Stimulated activated effector memory CD8-positive, alpha-beta T cell treated with anti-CD3 and anti-CD28 coated beads, Interleukin-12 subunit alpha, Interleukin-12 subunit beta, amount 100 ng/mL, for 72 hours (primary cell): ENCODE measurements around the gene KIAA1191.
A peak's percentile ranks its signal among the peaks of the same experiment; 100 is the strongest.

Experiments used
- ATAC-seq: fragments of 150-1000 bp; cut with Tn5 transposase; 2 replicates; pipeline ENCODE4 v1.10.0; 2021
- DNase-seq, 2 donors: peaks; one replicate each; pipeline ENCODE4 v3.0.0; 2021 to 2022; ENCODE audit warnings: low spot score in 2 of 2
- H3K27ac Mint-ChIP-seq: one replicate; pipeline ENCODE4 v1.8.0; 2022; ENCODE audit warnings: mild to moderate bottlenecking, mixed read lengths
- H3K36me3 Mint-ChIP-seq: one replicate; pipeline ENCODE4 v1.8.0; 2022; ENCODE audit warnings: mild to moderate bottlenecking, mixed read lengths
- H3K4me1 Mint-ChIP-seq: one replicate; pipeline ENCODE4 v1.8.0; 2022; ENCODE audit warnings: mixed read lengths
- H3K4me3 Mint-ChIP-seq: one replicate; pipeline ENCODE4 v1.8.0; 2022; ENCODE audit warnings: mild to moderate bottlenecking, mixed read lengths
- H3K9me3 Mint-ChIP-seq: one replicate; pipeline ENCODE4 v1.8.0; 2022; ENCODE audit warnings: mixed read lengths

The KIAA1191 gene

GRCh38 chr5:176394881-176395675 lies 33.5 kb upstream of the KIAA1191 start:
- peaks cover 36% of the 10 kb centered on the region for H3K36me3 Mint-ChIP-seq
- H3K4me1 Mint-ChIP-seq: no peaks in the 10 kb centered on the region
- no peak for ATAC-seq
- no peak overlapping the region for H3K27ac Mint-ChIP-seq
- no peak overlapping the region for H3K4me3 Mint-ChIP-seq
- no peak for DNase-seq
- no peaks in the 10 kb centered on the region for H3K9me3 Mint-ChIP-seq

GRCh38 chr5:176394096-176394495 lies 32.5 kb upstream of the KIAA1191 start:
- H3K36me3 Mint-ChIP-seq: peaks cover 41% of the 10 kb centered on the region
- no peak for ATAC-seq
- DNase-seq: no peak
- H3K9me3 Mint-ChIP-seq: no peaks in the 10 kb centered on the region
- H3K4me3 Mint-ChIP-seq: no peak overlapping the region
- no peaks in the 10 kb centered on the region for H3K4me1 Mint-ChIP-seq
- no peak overlapping the region for H3K27ac Mint-ChIP-seq

- H3K4me3 Mint-ChIP-seq: no peak overlapping the region
Measured at GRCh38 chr5:176392526-176392925, 31.0 kb upstream of the KIAA1191 start.

GRCh38 chr5:176391999-176392398 lies 30.4 kb upstream of the KIAA1191 start:
- peak overlapping the region; percentile 98 for H3K27ac Mint-ChIP-seq

More at GRCh38 chr5:176392526-176392925, 31.0 kb upstream of the KIAA1191 start:
- Mint-ChIP-seq H3K9me3 (no peaks in the 10 kb centered on the region), H3K27ac (peak overlapping the region; percentile 98), H3K4me1 (peaks cover 11% of the 10 kb centered on the region), H3K36me3 (peaks cover 57% of the 10 kb centered on the region)
- DNase-seq: no peak
- ATAC-seq: no peak

GRCh38 chr5:176391479-176391878 lies 29.9 kb upstream of the KIAA1191 start:
- Mint-ChIP-seq H3K27ac (peak overlapping the region; percentile 98), H3K4me1 (peaks cover 21% of the 10 kb centered on the region), H3K4me3 (no peak overlapping the region)

More at GRCh38 chr5:176391999-176392398, 30.4 kb upstream of the KIAA1191 start:
- Mint-ChIP-seq H3K4me1 (peaks cover 16% of the 10 kb centered on the region), H3K9me3 (no peaks in the 10 kb centered on the region), H3K4me3 (no peak overlapping the region), H3K36me3 (peaks cover 60% of the 10 kb centered on the region)
- no peak for DNase-seq
- ATAC-seq: no peak

GRCh38 chr5:176389135-176390123 lies 27.9 kb upstream of the KIAA1191 start:
- peak overlapping the region; percentile 98 for H3K27ac Mint-ChIP-seq
- H3K9me3 Mint-ChIP-seq: no peaks in the 10 kb centered on the region
- H3K4me3 Mint-ChIP-seq: peak overlapping the region; percentile 92
- ATAC-seq (peak; percentile 62), DNase-seq (no peak)
- H3K36me3 Mint-ChIP-seq: peaks cover 81% of the 10 kb centered on the region
- H3K4me1 Mint-ChIP-seq: peaks cover 32% of the 10 kb centered on the region

More at GRCh38 chr5:176391479-176391878, 29.9 kb upstream of the KIAA1191 start:
- Mint-ChIP-seq H3K9me3 (no peaks in the 10 kb centered on the region), H3K36me3 (peaks cover 60% of the 10 kb centered on the region)
- ATAC-seq (no peak), DNase-seq (no peak)

GRCh38 chr5:176388444-176389134 lies 27.0 kb upstream of the KIAA1191 start, which contains the start of the genes HIGD2A and NOP16:
TSS of gene HIGD2A (plus strand) at chr5:176388751. CDS start at chr5:176388820, 69 bp downstream.
TSS of gene NOP16 (minus strand) at chr5:176388598. CDS start at chr5:176388539, 59 bp downstream.
- Mint-ChIP-seq H3K4me1 (peaks cover 32% of the 10 kb centered on the region), H3K9me3 (no peaks in the 10 kb centered on the region), H3K4me3 (peak within 1 kb of the TSS; percentile 92), H3K27ac (peak within 1 kb of the TSS; percentile 98), H3K36me3 (peaks cover 89% of the 10 kb centered on the region)
- ATAC-seq (peak; percentile 96), DNase-seq (peak; percentile 86 to 98)

GRCh38 chr5:176388003-176388443 lies 26.5 kb upstream of the KIAA1191 start:
- DNase-seq: no peak
- ATAC-seq: no peak

GRCh38 chr5:176387384-176387925 lies 25.9 kb upstream of the KIAA1191 start:
- Mint-ChIP-seq H3K4me3 (peak overlapping the region; percentile 92), H3K27ac (peak overlapping the region; percentile 98), H3K36me3 (peaks cover 91% of the 10 kb centered on the region), H3K4me1 (peaks cover 32% of the 10 kb centered on the region), H3K9me3 (no peaks in the 10 kb centered on the region)
- no peak for DNase-seq
- no peak for ATAC-seq

More at GRCh38 chr5:176388003-176388443, 26.5 kb upstream of the KIAA1191 start:
- H3K27ac Mint-ChIP-seq: peak overlapping the region; percentile 98
- H3K36me3 Mint-ChIP-seq: peaks cover 91% of the 10 kb centered on the region
- H3K4me1 Mint-ChIP-seq: peaks cover 32% of the 10 kb centered on the region
- H3K4me3 Mint-ChIP-seq: peak overlapping the region; percentile 92
- H3K9me3 Mint-ChIP-seq: no peaks in the 10 kb centered on the region

GRCh38 chr5:176386491-176386890 lies 24.9 kb upstream of the KIAA1191 start:
- Mint-ChIP-seq H3K4me3 (peak overlapping the region; percentile 92), H3K9me3 (no peaks in the 10 kb centered on the region), H3K4me1 (peaks cover 32% of the 10 kb centered on the region), H3K27ac (peak overlapping the region; percentile 98), H3K36me3 (peaks cover 89% of the 10 kb centered on the region)
- DNase-seq: no peak
- no peak for ATAC-seq

GRCh38 chr5:176384991-176385390 lies 23.4 kb upstream of the KIAA1191 start:
- H3K4me3 Mint-ChIP-seq: no peak overlapping the region
- ATAC-seq (no peak), DNase-seq (no peak)
- no peaks in the 10 kb centered on the region for H3K9me3 Mint-ChIP-seq
- peaks cover 91% of the 10 kb centered on the region for H3K36me3 Mint-ChIP-seq
- H3K4me1 Mint-ChIP-seq: peaks cover 32% of the 10 kb centered on the region
- peak overlapping the region; percentile 62 for H3K27ac Mint-ChIP-seq

- ATAC-seq: no peak
- no peak for DNase-seq
- Mint-ChIP-seq H3K4me3 (no peak overlapping the region), H3K27ac (no peak overlapping the region), H3K36me3 (peaks cover 95% of the 10 kb centered on the region), H3K9me3 (no peaks in the 10 kb centered on the region), H3K4me1 (peaks cover 32% of the 10 kb centered on the region)
Measured at GRCh38 chr5:176384366-176384930, 22.9 kb upstream of the KIAA1191 start.

- H3K9me3 Mint-ChIP-seq: no peaks in the 10 kb centered on the region
- H3K4me1 Mint-ChIP-seq: peaks cover 32% of the 10 kb centered on the region
- no peak overlapping the region for H3K27ac Mint-ChIP-seq
- no peak for DNase-seq
- H3K36me3 Mint-ChIP-seq: peaks cover 95% of the 10 kb centered on the region
- no peak for ATAC-seq
- no peak overlapping the region for H3K4me3 Mint-ChIP-seq
Measured at GRCh38 chr5:176383961-176384360, 22.4 kb upstream of the KIAA1191 start.

GRCh38 chr5:176383248-176383905 lies 21.8 kb upstream of the KIAA1191 start:
- Mint-ChIP-seq H3K27ac (no peak overlapping the region), H3K4me3 (no peak overlapping the region)
- ATAC-seq: no peak

More at GRCh38 chr5:176383248-176383905, 21.8 kb upstream of the KIAA1191 start:
- H3K9me3 Mint-ChIP-seq: no peaks in the 10 kb centered on the region
- DNase-seq: no peak
- peaks cover 30% of the 10 kb centered on the region for H3K4me1 Mint-ChIP-seq
- H3K36me3 Mint-ChIP-seq: peaks cover 94% of the 10 kb centered on the region
